GM23248 (cell line): ENCODE measurements around the gene POMGNT1.

Experiments
- EZH2 ChIP-seq: fragments of 200-600 bp; sonication (generic); IDR thresholded peaks from 2 replicates; pipeline ENCODE4 v1.6.1; 2018; ENCODE audit warnings: antibody characterized with exemption, mild to moderate bottlenecking; ENCODE audit not compliant: insufficient read depth, poor library complexity, severe bottlenecking
- EZH2phosphoT487 ChIP-seq: fragments of 200-600 bp; sonication (generic); IDR thresholded peaks from 2 replicates; pipeline ENCODE4 v1.6.1; 2018; ENCODE audit warnings: antibody characterized with exemption, moderate library complexity, mild to moderate bottlenecking, low read depth; ENCODE audit not compliant: insufficient read depth

DNA sequence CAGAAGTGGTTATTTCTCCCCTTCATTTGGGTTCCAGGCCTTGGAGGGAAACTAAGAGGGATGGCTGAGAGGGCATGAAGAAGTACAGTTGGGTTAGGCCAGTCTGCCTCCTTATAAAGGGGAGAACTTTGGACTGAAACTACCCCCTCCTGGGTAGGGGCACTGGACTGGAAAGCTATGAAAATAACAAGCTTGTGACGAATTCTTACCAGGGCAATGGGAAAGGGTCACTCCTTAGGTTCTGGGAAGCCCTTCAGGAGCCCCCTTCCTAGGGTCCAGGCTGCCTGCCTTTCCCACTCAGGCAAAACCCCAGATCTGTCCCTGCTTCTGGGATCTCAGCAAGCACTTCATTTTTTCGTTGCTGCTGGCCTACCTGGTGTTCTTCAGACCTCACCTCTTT is 12.2 kb downstream of the POMGNT1 start:
- TF ChIP-seq EZH2 (no peak), EZH2phosphoT487 (no peak)
